Panc1 (cell line): ENCODE measurements around the gene NUP54. TPM values are rescaled to one million over a fixed set of nuclear protein-coding genes. Genes with fewer than 3 reads are reported as not detected.

ENCODE experiments used
- ATAC-seq: fragments of 200-7000 bp; cut with Tn5 transposase; 2 replicates; pipeline ENCODE4 v1.9.1; 2020; ENCODE audit warnings: mild to moderate bottlenecking, moderate library complexity
- BruUV-seq: library from RNA; stranded (reverse); fragments of 400-500 nt; replicated peaks from 2 replicates; lab custom pipeline; 2021; lab: Mats Ljungman, UMichigan
- CTCF ChIA-PET: fragments of 300-600 bp; sonication (Branson Sonifier 250); formaldehyde crosslinking; loops from one replicate; lab custom pipeline; 2022; ENCODE audit warnings: antibody characterized with exemption; lab: Charles Lee
- POLR2A ChIA-PET: fragments of 300-600 bp; sonication (Branson Sonifier 250); formaldehyde crosslinking; loops from one replicate; lab custom pipeline; 2022; ENCODE audit warnings: antibody characterized with exemption; lab: Charles Lee
- DNase-seq: peaks from one replicate; pipeline ENCODE4 v3.0.0-alpha.2; 2010; ENCODE audit warnings: low read depth, low spot score
- H3K27ac ChIP-seq: 2 replicates; pipeline ENCODE4 v1.5.1; 2011; ENCODE audit warnings: mild to moderate bottlenecking, low read length, inconsistent platforms
- H3K27me3 ChIP-seq: fragments of 200-500 bp; sonication (Bioruptor generic); 2 replicates; pipeline ENCODE4 v1.6.0; 2014; ENCODE audit warnings: low read length, inconsistent platforms; ENCODE audit not compliant: control insufficient read depth, insufficient read depth
- H3K36me3 ChIP-seq: fragments of 200-500 bp; sonication (Bioruptor generic); 2 replicates; pipeline ENCODE4 v1.5.1; 2014; ENCODE audit warnings: inconsistent platforms, mild to moderate bottlenecking, low read length, moderate library complexity; ENCODE audit not compliant: control insufficient read depth, insufficient read depth
- H3K4me1 ChIP-seq: 2 replicates; pipeline ENCODE4 v1.5.1; 2011; ENCODE audit warnings: inconsistent platforms, mild to moderate bottlenecking, low read length, moderate library complexity; ENCODE audit not compliant: control insufficient read depth, insufficient read depth
- H3K4me3 ChIP-seq, 2 experiments: 2 replicates each; pipeline ENCODE4 v1.5.1; 2011 to 2012; ENCODE audit warnings: low read depth in 2 of 2, low read length in 2 of 2, mild to moderate bottlenecking in 2 of 2, inconsistent platforms in 1 of 2, moderate library complexity in 1 of 2
- H3K9me3 ChIP-seq: fragments of 200-500 bp; sonication (Bioruptor generic); 2 replicates; pipeline ENCODE4 v1.5.1; 2014; ENCODE audit warnings: low read depth, mild to moderate bottlenecking, inconsistent platforms, low read length, moderate library complexity; ENCODE audit not compliant: control insufficient read depth, insufficient read depth
- POLR2AphosphoS5 ChIP-seq: IDR thresholded peaks from 2 replicates; pipeline ENCODE4 v1.6.1; 2012; ENCODE audit warnings: mild to moderate bottlenecking, low read depth, low read length, moderate library complexity
- SIN3A ChIP-seq: IDR thresholded peaks from 2 replicates; pipeline ENCODE4 v1.6.1; 2012; ENCODE audit warnings: low read depth, mild to moderate bottlenecking, low read length, moderate library complexity, borderline replicate concordance; ENCODE audit not compliant: insufficient read depth
- TCF7L2 ChIP-seq: IDR thresholded peaks from 2 replicates; pipeline ENCODE4 v1.6.1; 2011; ENCODE audit warnings: mild to moderate bottlenecking, low read depth, low read length, inconsistent platforms
- in situ Hi-C: cut with HindIII; loops from 2 replicates; pipeline ENCODE4 v1.10.0; 2016; ENCODE audit warnings: low sequenced_read_pairs, low pct_unique_long_range_greater_than_20kb
- intact Hi-C: fragments of 100-400 bp; cut with micrococcal nuclease; formaldehyde crosslinking; loops from one replicate; pipeline ENCODE4 v1.10.0; 2022; ENCODE audit not compliant: unreplicated experiment
- total RNA-seq: library from RNA; stranded (reverse); gene quantifications from one replicate; pipeline ENCODE4 v1.2.1, GENCODE V29; 2021; ENCODE audit not compliant: unreplicated experiment
- TF ChIP-seq, protein P1 (sequence below), 2 experiments: IDR thresholded peaks; 2 replicates each; pipeline ENCODE4 v1.6.1; 2011 to 2012; ENCODE audit warnings: low read depth in 2 of 2, control low read depth in 1 of 2, low read length in 1 of 2, mild to moderate bottlenecking in 1 of 2, moderate library complexity in 1 of 2; ENCODE audit not compliant: insufficient read depth in 1 of 2
- TF ChIP-seq, protein P2 (sequence below): fragments of 450-650 bp; IDR thresholded peaks from 2 replicates; pipeline ENCODE4 v1.5.1; 2017; ENCODE audit warnings: mild to moderate bottlenecking

NUP54 gene
- total RNA-seq, 1 experiment from 2014 or later = 32.1 TPM

DNA sequence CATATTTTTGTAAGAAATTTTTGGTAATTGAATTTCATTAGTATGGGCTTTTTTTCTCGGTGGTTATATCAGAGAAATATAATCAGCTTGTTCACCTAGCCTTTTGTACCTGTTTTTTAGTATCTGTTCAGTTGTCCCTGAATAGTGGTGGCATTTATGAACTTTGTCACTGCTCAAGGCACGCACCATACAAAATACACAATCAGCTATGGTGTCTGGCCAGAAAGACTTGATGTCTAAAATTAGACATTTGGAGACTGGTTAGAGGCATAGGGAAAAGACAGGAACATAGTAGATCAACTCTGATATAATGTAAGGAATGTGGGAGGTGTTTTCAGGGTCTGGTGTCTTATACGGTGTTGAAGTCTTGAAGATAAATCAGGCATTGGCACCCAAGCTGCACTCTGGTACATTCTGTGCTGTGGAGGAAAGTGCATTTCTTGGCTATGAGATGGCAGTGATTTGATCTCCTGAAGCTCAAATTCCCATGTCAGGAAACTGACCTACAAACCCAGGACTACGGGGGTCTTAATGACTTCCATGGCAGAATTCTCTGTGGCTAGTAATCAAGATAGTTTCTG lies 70.1 kb downstream of the NUP54 start:
- Histone ChIP-seq H3K36me3 (no peaks in the 10 kb centered on the region), H3K27me3 (no peaks in the 10 kb centered on the region), H3K4me3 (no peak overlapping the region), H3K27ac (no peak overlapping the region), H3K4me1 (no peaks in the 10 kb centered on the region), H3K9me3 (no peaks in the 10 kb centered on the region)
- ChIA-PET CTCF (no interaction called here), POLR2A (no interaction called here)
- no TSS peak for BruUV-seq
- ATAC-seq = no peak
- intact Hi-C loops (no loop called here), in situ Hi-C loops (no loop called here)
- TF ChIP-seq POLR2AphosphoS5 (no peak), TCF7L2 (no peak), SIN3A (no peak)
- TF ChIP-seq, protein P1, sequence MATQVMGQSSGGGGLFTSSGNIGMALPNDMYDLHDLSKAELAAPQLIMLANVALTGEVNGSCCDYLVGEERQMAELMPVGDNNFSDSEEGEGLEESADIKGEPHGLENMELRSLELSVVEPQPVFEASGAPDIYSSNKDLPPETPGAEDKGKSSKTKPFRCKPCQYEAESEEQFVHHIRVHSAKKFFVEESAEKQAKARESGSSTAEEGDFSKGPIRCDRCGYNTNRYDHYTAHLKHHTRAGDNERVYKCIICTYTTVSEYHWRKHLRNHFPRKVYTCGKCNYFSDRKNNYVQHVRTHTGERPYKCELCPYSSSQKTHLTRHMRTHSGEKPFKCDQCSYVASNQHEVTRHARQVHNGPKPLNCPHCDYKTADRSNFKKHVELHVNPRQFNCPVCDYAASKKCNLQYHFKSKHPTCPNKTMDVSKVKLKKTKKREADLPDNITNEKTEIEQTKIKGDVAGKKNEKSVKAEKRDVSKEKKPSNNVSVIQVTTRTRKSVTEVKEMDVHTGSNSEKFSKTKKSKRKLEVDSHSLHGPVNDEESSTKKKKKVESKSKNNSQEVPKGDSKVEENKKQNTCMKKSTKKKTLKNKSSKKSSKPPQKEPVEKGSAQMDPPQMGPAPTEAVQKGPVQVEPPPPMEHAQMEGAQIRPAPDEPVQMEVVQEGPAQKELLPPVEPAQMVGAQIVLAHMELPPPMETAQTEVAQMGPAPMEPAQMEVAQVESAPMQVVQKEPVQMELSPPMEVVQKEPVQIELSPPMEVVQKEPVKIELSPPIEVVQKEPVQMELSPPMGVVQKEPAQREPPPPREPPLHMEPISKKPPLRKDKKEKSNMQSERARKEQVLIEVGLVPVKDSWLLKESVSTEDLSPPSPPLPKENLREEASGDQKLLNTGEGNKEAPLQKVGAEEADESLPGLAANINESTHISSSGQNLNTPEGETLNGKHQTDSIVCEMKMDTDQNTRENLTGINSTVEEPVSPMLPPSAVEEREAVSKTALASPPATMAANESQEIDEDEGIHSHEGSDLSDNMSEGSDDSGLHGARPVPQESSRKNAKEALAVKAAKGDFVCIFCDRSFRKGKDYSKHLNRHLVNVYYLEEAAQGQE (IDR thresholded peaks at IDR 0.05; ENCODE audit: insufficient read depth in 1 of 2, low read depth in 2 of 2, low read length in 1 of 2) = no peak
- TF ChIP-seq, protein P2, sequence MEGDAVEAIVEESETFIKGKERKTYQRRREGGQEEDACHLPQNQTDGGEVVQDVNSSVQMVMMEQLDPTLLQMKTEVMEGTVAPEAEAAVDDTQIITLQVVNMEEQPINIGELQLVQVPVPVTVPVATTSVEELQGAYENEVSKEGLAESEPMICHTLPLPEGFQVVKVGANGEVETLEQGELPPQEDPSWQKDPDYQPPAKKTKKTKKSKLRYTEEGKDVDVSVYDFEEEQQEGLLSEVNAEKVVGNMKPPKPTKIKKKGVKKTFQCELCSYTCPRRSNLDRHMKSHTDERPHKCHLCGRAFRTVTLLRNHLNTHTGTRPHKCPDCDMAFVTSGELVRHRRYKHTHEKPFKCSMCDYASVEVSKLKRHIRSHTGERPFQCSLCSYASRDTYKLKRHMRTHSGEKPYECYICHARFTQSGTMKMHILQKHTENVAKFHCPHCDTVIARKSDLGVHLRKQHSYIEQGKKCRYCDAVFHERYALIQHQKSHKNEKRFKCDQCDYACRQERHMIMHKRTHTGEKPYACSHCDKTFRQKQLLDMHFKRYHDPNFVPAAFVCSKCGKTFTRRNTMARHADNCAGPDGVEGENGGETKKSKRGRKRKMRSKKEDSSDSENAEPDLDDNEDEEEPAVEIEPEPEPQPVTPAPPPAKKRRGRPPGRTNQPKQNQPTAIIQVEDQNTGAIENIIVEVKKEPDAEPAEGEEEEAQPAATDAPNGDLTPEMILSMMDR = no peak
- no peak for DNase-seq

GRCh38 chr4:76074993-76075600 lies 73.1 kb downstream of the NUP54 start:
- in situ Hi-C loops = no loop called here
- no peak for ATAC-seq
- POLR2A ChIA-PET = interaction anchor here (0.5 to 0.7 kb wide), 2 partner anchors 211 to 798 kb away, joined by 3 to 4 read pairs; no protein-coding TSS in a partner anchor

More at GRCh38 chr4:76074993-76075600, 73.1 kb downstream of the NUP54 start:
- Histone ChIP-seq H3K27me3 (no peaks in the 10 kb centered on the region), H3K4me1 (no peaks in the 10 kb centered on the region), H3K9me3 (no peaks in the 10 kb centered on the region), H3K27ac (no peak overlapping the region), H3K4me3 (no peak overlapping the region), H3K36me3 (no peaks in the 10 kb centered on the region)
- DNase-seq = no peak
- no TSS peak for BruUV-seq
- CTCF ChIA-PET = no interaction called here
- TF ChIP-seq POLR2AphosphoS5 = no peak
- TF ChIP-seq, protein P1 (IDR thresholded peaks at IDR 0.05; ENCODE audit: insufficient read depth in 1 of 2, low read depth in 2 of 2, low read length in 1 of 2) = no peak
- no peak for TF ChIP-seq SIN3A
- TF ChIP-seq TCF7L2 = no peak
- TF ChIP-seq, protein P2 = no peak
- intact Hi-C loops = no loop called here
